ENCODE measurements around the gene KLHL1.

Gene KLHL1

DNA sequence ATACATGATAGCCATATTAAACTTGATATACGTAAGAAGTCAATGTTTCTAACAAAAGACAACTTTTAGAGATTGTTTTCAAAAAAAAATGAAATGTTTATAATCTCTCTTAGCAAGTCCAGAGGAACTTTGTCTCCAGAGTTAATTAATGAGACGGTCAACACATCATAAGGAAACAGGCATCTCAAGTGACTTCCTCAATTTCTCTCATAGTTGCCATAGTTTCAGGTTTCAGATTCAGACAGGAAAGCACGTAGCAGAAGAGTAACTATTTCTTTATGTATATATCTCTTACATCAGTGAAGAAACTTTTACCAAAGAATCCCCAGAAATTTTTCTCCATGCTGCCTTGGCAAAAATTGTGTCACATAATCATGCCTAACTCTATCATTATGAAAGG lies 160.2 kb downstream of the KLHL1 start:
- TF ChIP-seq, protein P1, sequence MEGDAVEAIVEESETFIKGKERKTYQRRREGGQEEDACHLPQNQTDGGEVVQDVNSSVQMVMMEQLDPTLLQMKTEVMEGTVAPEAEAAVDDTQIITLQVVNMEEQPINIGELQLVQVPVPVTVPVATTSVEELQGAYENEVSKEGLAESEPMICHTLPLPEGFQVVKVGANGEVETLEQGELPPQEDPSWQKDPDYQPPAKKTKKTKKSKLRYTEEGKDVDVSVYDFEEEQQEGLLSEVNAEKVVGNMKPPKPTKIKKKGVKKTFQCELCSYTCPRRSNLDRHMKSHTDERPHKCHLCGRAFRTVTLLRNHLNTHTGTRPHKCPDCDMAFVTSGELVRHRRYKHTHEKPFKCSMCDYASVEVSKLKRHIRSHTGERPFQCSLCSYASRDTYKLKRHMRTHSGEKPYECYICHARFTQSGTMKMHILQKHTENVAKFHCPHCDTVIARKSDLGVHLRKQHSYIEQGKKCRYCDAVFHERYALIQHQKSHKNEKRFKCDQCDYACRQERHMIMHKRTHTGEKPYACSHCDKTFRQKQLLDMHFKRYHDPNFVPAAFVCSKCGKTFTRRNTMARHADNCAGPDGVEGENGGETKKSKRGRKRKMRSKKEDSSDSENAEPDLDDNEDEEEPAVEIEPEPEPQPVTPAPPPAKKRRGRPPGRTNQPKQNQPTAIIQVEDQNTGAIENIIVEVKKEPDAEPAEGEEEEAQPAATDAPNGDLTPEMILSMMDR (IDR thresholded peaks at IDR 0.05; ENCODE audit: low read depth, low read length, missing control alignments): no peak
- no peak overlapping the region for H3K4me3 ChIP-seq (ENCODE audit: low read depth, low read length)
- peak; percentile 13 for DNase-seq (ENCODE audit: low read depth)

- DNase-seq (ENCODE audit: low read depth): no peak
- H3K4me3 ChIP-seq (ENCODE audit: low read depth, low read length): no peak overlapping the region
- TF ChIP-seq, protein P1 (IDR thresholded peaks at IDR 0.05; ENCODE audit: low read depth, low read length, missing control alignments): no peak
Observed at GRCh38 chr13:69947582-69947981, 160.7 kb downstream of the KLHL1 start.

DNA sequence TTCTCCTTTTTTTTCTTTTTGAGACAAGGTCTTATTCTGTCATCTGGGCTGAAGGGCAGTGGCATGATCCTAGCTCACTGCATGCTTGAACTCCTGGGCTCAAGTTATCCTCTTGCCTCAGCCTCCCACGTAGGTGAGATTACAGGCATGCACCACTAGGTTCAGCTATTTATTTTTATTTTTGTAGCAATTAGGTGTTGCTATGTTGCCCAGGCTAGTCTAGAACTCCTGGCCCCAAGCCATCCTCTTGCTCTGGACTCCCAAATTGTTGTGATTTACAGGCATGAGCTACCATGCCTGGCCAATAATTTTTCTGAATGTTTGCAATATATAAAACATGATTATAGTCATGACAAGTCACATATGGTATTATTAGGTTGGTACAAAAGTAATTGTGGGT lies 161.7 kb downstream of the KLHL1 start:
- DNase-seq (ENCODE audit: low read depth): no peak
- no peak overlapping the region for H3K4me3 ChIP-seq (ENCODE audit: low read depth, low read length)
- TF ChIP-seq, protein P1 (IDR thresholded peaks at IDR 0.05; ENCODE audit: low read depth, low read length, missing control alignments): no peak

DNA sequence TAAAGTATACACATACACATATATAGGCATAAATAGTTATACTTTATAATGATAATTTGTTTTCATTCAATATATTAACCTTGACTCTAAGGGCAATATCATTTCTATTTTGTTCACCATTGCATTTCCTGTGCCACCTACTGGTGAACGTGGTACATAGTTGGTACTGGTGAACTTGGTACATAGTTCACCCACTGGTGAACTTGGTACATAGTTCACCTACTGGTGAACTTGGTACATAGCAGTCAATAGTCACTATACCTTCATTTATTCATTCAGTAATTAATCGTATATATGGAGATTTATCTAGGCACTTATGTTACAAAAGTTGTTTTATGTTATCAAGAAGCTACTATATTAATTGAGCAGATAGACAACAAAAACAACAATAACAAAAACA lies 173.2 kb downstream of the KLHL1 start:
- no peak for DNase-seq (ENCODE audit: low read depth)
- TF ChIP-seq, protein P1 (IDR thresholded peaks at IDR 0.05; ENCODE audit: low read depth, low read length, missing control alignments): peak; percentile 43
- H3K4me3 ChIP-seq (ENCODE audit: low read depth, low read length): no peak overlapping the region

GRCh38 chr13:69928262-69928661 lies 180.0 kb downstream of the KLHL1 start:
- DNase-seq (ENCODE audit: low read depth): no peak
- TF ChIP-seq, protein P1 (IDR thresholded peaks at IDR 0.05; ENCODE audit: low read depth, low read length, missing control alignments): no peak
- no peak overlapping the region for H3K4me3 ChIP-seq (ENCODE audit: low read depth, low read length)

DNA sequence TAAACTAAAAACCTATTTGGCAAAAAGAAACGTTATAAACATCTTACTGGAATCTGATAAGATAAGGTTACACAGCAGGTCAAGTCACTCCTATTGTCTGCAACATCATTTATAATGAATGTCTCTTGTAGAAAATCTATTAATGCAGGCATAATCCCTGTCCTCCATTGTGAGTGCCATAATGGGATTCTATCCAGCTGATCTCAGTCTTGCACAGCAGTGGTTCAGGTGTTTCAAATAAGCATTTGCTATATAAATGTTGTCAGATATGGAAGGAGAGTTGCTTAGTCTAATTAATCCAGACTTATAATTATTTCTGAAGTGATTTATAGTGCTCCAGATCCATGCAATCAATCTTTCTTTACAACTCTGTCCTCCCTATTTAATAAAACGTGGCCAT lies 187.1 kb downstream of the KLHL1 start:
- no peak for DNase-seq (ENCODE audit: low read depth)

DNA sequence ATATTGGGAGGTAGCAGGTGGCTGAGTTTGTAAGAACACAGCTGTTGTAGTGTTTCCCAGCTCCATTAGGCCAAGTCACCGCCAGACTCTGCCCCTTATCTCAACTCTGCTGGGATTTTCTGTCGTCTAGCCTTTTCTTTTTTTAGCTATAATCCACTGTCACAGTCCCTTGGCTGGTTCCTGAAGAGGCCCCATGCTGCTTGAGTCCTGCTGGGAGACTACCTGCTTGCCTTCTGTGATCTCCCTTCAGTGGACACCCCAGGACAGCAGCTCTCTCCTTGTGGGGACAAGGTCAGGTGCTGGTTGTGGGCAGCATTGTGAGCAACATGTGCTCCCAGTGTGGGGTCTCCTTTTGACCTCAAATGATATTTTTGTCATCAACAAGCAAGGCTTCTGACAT lies 195.6 kb downstream of the KLHL1 start:
- no peak for DNase-seq (ENCODE audit: low read depth)
- TF ChIP-seq, protein P1 (IDR thresholded peaks at IDR 0.05; ENCODE audit: low read depth, low read length, missing control alignments): no peak
- H3K4me3 ChIP-seq (ENCODE audit: low read depth, low read length): no peak overlapping the region

More for the DNA sequence above, 187.1 kb downstream of the KLHL1 start:
- TF ChIP-seq, protein P1 (IDR thresholded peaks at IDR 0.05; ENCODE audit: low read depth, low read length, missing control alignments): no peak
- no peak overlapping the region for H3K4me3 ChIP-seq (ENCODE audit: low read depth, low read length)
